Common myeloid progenitor, CD34-positive (primary cell): ENCODE data around the gene ESR2.

Experiments used
- CTCF ChIA-PET: fragments of 350-600 bp; sonication (Branson Sonifier 250); formaldehyde crosslinking; loops from one replicate; lab custom pipeline; 2021; ENCODE audit warnings: antibody characterized with exemption; lab: Charles Lee
- POLR2A ChIA-PET: fragments of 350-600 bp; sonication (Branson Sonifier 250); formaldehyde crosslinking; loops from one replicate; lab custom pipeline; 2021; ENCODE audit warnings: antibody characterized with exemption; lab: Charles Lee
- DNase-seq, 3 donors: peaks; one replicate each; pipeline versions ENCODE4 v3.0.0 to v3.0.0-alpha.2; 2013
- H3K27ac ChIP-seq, 2 experiments: 1 replicate in 1 of 2; 2 replicates in 1 of 2; pipeline ENCODE4 v1.7.0; 2013; ENCODE audit warnings: inconsistent platforms in 2 of 2, low read length in 2 of 2, mild to moderate bottlenecking in 2 of 2, low read depth in 1 of 2, moderate library complexity in 1 of 2; ENCODE audit not compliant: severe bottlenecking in 2 of 2, insufficient read depth in 1 of 2, poor library complexity in 1 of 2
- H3K27me3 ChIP-seq, 5 experiments: replicated peaks in 2 of 5; 1 replicate in 3 of 5; 2 replicates in 2 of 5; pipeline versions ENCODE4 v1.6.1 to v1.7.0; 2013; ENCODE audit warnings: low read length in 4 of 5, mild to moderate bottlenecking in 2 of 5, moderate library complexity in 2 of 5, inconsistent platforms in 1 of 5; ENCODE audit not compliant: insufficient read depth in 5 of 5, control insufficient read depth in 4 of 5
- H3K36me3 ChIP-seq, 4 experiments: 1 replicate in 2 of 4; 2 replicates in 2 of 4; pipeline versions ENCODE4 v1.6.1 to v1.7.0; 2013; ENCODE audit warnings: low read length in 3 of 4, control low read depth in 1 of 4, mild to moderate bottlenecking in 1 of 4; ENCODE audit not compliant: control insufficient read depth in 4 of 4, insufficient read depth in 4 of 4
- H3K4me1 ChIP-seq, 4 experiments: 1 replicate in 3 of 4; 2 replicates in 1 of 4; pipeline versions ENCODE4 v1.6.1 to v1.7.1; 2013; ENCODE audit warnings: low read length in 3 of 4, mild to moderate bottlenecking in 3 of 4, control low read depth in 1 of 4, inconsistent platforms in 1 of 4, moderate library complexity in 1 of 4; ENCODE audit not compliant: control insufficient read depth in 4 of 4, insufficient read depth in 4 of 4; ENCODE audit errors: control extremely low read depth in 1 of 4
- H3K4me3 ChIP-seq, 7 experiments: 1 replicate in 4 of 7; 2 replicates in 3 of 7; pipeline versions ENCODE4 v1.5.1 to v1.7.0; 2013; ENCODE audit warnings: mild to moderate bottlenecking in 7 of 7, low read length in 6 of 7, moderate library complexity in 6 of 7, inconsistent platforms in 2 of 7, low read depth in 2 of 7, control low read depth in 1 of 7; ENCODE audit not compliant: insufficient read depth in 4 of 7, control insufficient read depth in 1 of 7; ENCODE audit errors: extremely low read depth in 1 of 7
- H3K9me3 ChIP-seq, 5 experiments: 1 replicate in 4 of 5; 2 replicates in 1 of 5; pipeline versions ENCODE4 v1.6.1 to v1.7.1; 2013; ENCODE audit warnings: low read length in 4 of 5, mild to moderate bottlenecking in 2 of 5, inconsistent platforms in 1 of 5, low read depth in 1 of 5, moderate library complexity in 1 of 5; ENCODE audit not compliant: control insufficient read depth in 4 of 5, insufficient read depth in 2 of 5; ENCODE audit errors: control extremely low read depth in 1 of 5
- WGBS: methylation state at CpG from one replicate; pipeline ENCODE4 v1.1.5; 2013; ENCODE audit not compliant: insufficient coverage; 5-methylcytosine and 5-hydroxymethylcytosine counted together

The ESR2 gene

GRCh38 chr14:64272019-64272418 lies 22.2 kb downstream of the ESR2 start:
- no peak for DNase-seq
- H3K27ac ChIP-seq, result no peak overlapping the region
- peaks cover 0 to 5% (median 0%) of the 10 kb centered on the region in 5 experiments for H3K9me3 ChIP-seq
- CTCF ChIA-PET, result interaction anchor here (0.9 kb wide), 1 partner anchor 49 kb away, joined by 3 read pairs; no protein-coding TSS in a partner anchor
- no peak overlapping the region for H3K4me3 ChIP-seq
- no peaks in the 10 kb centered on the region for H3K27me3 ChIP-seq
- H3K36me3 ChIP-seq, result no peaks in the 10 kb centered on the region
- peaks cover 0 to 2% (median 0%) of the 10 kb centered on the region in 4 experiments for H3K4me1 ChIP-seq
- POLR2A ChIA-PET, result no interaction called here

GRCh38 chr14:64266239-64266638 lies 27.9 kb downstream of the ESR2 start:
- Histone ChIP-seq H3K36me3 (no peaks in the 10 kb centered on the region), H3K4me3 (no peak overlapping the region), H3K27ac (no peak overlapping the region), H3K9me3 (no peaks in the 10 kb centered on the region), H3K27me3 (no peaks in the 10 kb centered on the region), H3K4me1 (no peaks in the 10 kb centered on the region)
- CTCF ChIA-PET, result interaction anchor here (2.5 kb wide), 1 partner anchor 28 kb away, joined by 9 read pairs; the partner anchor contains the start of gene ESR2
- peak in 2 of 3 donors; percentile 6 to 9 for DNase-seq
- POLR2A ChIA-PET, result no interaction called here
- WGBS, result 80% methylated on average over 1 of the region's 2 CpGs

- peak in 2 of 3 donors; percentile 20 to 35 for DNase-seq
- H3K9me3 ChIP-seq, result no peaks in the 10 kb centered on the region
- WGBS, result no CpG with 5 or more reads among the region's 1 CpG
- CTCF ChIA-PET, result interaction anchor here (0.8 to 2.5 kb wide), 3 partner anchors 12 to 128 kb away, joined by 3 to 9 read pairs (median 4); partner anchors contain the start of gene ESR2
- H3K27me3 ChIP-seq, result no peaks in the 10 kb centered on the region
- POLR2A ChIA-PET, result no interaction called here
- no peak overlapping the region for H3K4me3 ChIP-seq
- H3K27ac ChIP-seq, result no peak overlapping the region
- H3K36me3 ChIP-seq, result peaks cover 0 to 1% (median 0%) of the 10 kb centered on the region in 4 experiments
- no peaks in the 10 kb centered on the region for H3K4me1 ChIP-seq
These were observed 28.9 kb downstream of the ESR2 start for GRCh38 chr14:64265222-64265621.

- Histone ChIP-seq H3K36me3 (peaks cover 0 to 1% (median 0%) of the 10 kb centered on the region in 4 experiments), H3K9me3 (no peaks in the 10 kb centered on the region), H3K27me3 (no peaks in the 10 kb centered on the region), H3K4me1 (no peaks in the 10 kb centered on the region), H3K4me3 (no peak overlapping the region), H3K27ac (no peak overlapping the region)
- CTCF ChIA-PET, result interaction anchor here (0.9 to 1.3 kb wide), 2 partner anchors 9 to 56 kb away, joined by 3 read pairs; no protein-coding TSS in a partner anchor
- 98% methylated on average over 21 of the region's 21 CpGs for WGBS
- peak in 2 of 3 donors; percentile 11 to 59 for DNase-seq
- POLR2A ChIA-PET, result no interaction called here
These were observed 33.8 kb downstream of the ESR2 start for GRCh38 chr14:64260418-64260817.

- H3K4me3 ChIP-seq, result no peak overlapping the region
- no peaks in the 10 kb centered on the region for H3K9me3 ChIP-seq
- POLR2A ChIA-PET, result no interaction called here
- peaks cover 0 to 1% (median 0%) of the 10 kb centered on the region in 4 experiments for H3K36me3 ChIP-seq
- no peaks in the 10 kb centered on the region for H3K4me1 ChIP-seq
- CTCF ChIA-PET, result no interaction called here
- no peak for DNase-seq
- no peak overlapping the region for H3K27ac ChIP-seq
- no peaks in the 10 kb centered on the region for H3K27me3 ChIP-seq
- 100% methylated on average over 1 of the region's 1 CpG for WGBS
These were observed 38.4 kb downstream of the ESR2 start for GRCh38 chr14:64255756-64256155.

GRCh38 chr14:64253672-64254071 lies 40.5 kb downstream of the ESR2 start:
- no peak for DNase-seq
- Histone ChIP-seq H3K9me3 (no peaks in the 10 kb centered on the region), H3K27me3 (no peaks in the 10 kb centered on the region), H3K36me3 (no peaks in the 10 kb centered on the region), H3K27ac (no peak overlapping the region), H3K4me3 (no peak overlapping the region), H3K4me1 (no peaks in the 10 kb centered on the region)
- 100% methylated on average over 1 of the region's 3 CpGs for WGBS
- ChIA-PET CTCF (no interaction called here), POLR2A (no interaction called here)

- Histone ChIP-seq H3K4me3 (no peak overlapping the region), H3K9me3 (no peaks in the 10 kb centered on the region), H3K27ac (no peak overlapping the region), H3K36me3 (no peaks in the 10 kb centered on the region), H3K27me3 (no peaks in the 10 kb centered on the region), H3K4me1 (no peaks in the 10 kb centered on the region)
- no peak for DNase-seq
- ChIA-PET POLR2A (no interaction called here), CTCF (interaction anchor here (0.8 to 1.5 kb wide), 2 partner anchors 28 to 55 kb away, joined by 3 read pairs; no protein-coding TSS in a partner anchor)
- 100% methylated on average over 2 of the region's 7 CpGs for WGBS
These were observed 44.8 kb downstream of the ESR2 start for GRCh38 chr14:64249363-64249762.
